ENCODE results near the gene TEX2.
"Not testable (repeated sequence)": the region's sequence is repeated elsewhere in the genome, so short reads cannot be mapped to it uniquely, and the experiment has no call there.

TEX2 gene

DNA sequence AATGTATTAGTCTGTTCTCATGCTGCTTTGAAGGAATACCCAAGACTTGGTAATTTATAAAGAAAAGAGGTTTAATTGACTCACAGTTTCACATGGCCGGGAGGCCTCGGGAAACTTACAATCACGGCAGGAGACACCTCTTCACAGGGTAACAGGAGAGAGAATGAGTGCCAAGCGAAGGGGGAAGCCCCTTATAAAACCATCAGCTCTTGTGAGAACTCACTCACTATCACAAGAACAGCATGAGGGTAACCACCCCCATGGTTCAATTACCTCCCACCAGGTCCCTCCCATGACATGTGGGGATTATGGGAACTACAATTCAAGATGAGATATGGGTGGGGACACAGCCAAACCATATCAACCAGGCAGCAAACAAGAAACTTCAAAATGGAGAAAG is 24.6 kb downstream of the TEX2 start:
- DNase-seq: not testable (repeated sequence)

DNA sequence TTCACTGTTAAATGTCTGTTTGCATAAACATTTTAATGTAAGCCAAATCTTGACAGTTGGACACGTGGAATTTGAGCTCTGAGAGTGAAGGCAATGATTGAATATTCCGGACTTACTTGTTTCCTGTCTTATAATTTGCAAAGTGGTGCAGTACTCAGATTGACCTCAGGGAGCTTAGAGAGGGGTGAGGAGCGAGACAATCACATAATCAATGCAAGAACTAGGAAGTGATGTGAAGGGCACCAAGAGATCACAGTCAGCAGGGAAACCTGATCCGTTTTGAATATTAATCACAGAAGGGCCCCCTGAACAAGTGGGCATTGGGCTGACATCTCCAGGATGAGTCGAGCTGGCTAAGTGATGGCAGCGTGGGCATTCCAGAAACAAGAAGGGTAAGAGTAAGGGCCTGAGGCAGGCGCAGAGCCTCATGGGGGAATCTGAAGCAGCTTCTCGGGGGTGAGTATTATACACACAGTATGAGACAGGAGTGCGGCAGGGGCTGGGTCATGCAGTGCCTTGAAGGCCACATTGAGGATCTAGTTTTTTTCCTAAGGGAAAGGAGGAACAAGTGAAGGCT is 26.1 kb downstream of the TEX2 start:
- peak; percentile 56 for DNase-seq

DNA sequence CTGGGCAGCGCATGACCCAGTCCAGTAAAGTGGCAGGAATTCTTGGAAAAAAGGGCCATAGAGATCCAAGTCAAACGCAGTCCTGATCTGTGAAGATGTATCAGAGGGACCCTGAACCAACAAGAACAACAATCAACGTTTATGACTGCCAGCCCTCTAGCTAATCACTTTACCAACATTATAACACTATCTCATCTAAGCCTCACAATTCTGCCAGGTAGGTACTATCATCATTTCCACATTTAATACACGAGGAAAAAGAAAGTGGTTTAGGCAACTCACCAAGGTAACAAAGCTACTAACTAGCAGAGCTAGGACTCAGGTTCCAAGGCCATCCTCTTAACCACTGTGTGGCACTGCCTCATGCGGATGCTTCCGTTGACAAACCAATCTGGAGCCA is 28.1 kb downstream of the TEX2 start:
- DNase-seq: no peak

GRCh38 chr17:64232466-64233262 is 30.4 kb downstream of the TEX2 start:
- DNase-seq: peak; percentile 16

GRCh38 chr17:64231567-64232141 is 31.4 kb downstream of the TEX2 start:
- peak; percentile 66 for DNase-seq

- no peak for DNase-seq
Measured at GRCh38 chr17:64230791-64231408, 32.2 kb downstream of the TEX2 start.

DNA sequence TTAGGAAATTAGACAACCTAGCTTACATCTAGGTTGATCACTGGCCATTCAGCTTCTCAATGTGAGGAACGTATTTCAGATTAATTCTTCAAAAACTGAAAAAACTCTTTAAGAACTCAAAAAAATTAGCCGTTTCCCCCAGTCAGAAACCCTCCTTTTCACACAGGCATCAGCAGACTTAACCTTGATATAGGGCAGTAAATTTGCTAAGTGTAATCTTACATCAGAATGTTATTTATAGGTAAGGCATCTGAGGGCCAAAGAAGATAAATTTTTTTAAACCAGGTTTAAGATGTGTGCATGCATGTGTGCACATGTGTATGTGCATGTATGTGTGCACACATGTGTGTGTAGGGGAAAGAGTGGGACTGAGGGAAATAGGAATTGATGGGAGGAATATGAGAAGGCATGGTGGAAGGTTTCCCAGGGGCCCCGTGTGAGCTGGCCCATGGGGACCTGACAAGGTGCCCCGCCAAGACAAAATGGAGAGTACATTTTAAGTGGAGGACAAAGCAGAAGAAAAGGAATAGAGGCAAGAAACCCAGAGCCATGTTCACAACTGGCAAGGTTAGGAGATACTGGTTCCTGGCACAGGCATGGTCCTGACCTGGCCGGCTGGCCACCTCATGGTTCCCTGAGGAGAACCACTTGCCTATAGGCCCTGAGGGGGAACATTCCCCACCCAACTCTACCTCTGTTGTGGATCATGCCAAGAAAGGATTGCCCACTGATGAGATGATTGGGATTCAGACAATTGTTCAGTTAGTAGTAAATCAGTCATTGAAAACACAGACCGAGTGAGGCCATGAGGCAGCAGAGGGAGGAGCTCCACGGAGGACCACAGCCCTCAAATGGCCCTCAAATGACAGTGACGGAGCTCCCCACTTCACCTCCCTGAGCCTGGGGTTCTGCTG is 33.0 kb downstream of the TEX2 start:
- DNase-seq: no peak

GRCh38 chr17:64226132-64226531 is 36.9 kb downstream of the TEX2 start:
- no peak for DNase-seq

DNA sequence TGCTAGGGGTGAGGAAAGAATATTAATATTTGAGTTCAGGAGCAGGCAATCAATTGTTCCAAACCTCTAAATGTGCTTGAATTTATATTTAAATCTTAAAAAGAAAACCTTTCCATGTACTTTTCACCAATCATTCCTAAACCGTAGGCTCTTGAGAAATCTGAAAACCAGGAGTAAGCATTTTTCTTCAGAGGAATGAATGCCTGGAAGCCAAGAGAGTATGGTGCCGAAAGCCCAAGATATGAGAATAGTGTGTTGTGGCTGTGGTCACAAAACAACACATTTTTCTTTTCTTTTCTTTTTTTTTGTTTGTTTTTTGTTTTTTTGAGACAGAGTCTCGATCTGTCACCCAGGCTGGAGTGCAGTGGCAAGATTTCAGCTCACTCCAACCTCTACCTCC is 37.6 kb downstream of the TEX2 start:
- no peak for DNase-seq

- peak; percentile 52 for DNase-seq
Measured at GRCh38 chr17:64223931-64224629, 39.0 kb downstream of the TEX2 start.

DNA sequence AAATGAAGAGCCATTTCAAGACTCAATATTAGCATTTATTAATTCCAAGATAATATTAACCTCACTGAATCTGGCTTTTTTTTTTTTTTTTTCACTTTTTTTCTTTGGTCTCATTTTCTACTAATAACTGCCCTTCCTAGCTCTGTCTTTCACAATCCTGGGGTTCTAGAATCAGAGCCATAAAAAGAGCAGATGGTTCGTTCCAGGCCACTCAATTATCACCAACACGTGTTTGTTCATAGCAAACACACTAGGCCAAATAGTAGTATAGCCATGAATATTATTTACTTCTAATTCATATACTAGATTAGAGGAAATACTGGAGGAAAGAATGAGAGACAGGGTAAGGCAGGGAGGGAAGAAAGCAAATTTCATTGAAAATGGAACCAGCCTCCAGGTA is 39.8 kb downstream of the TEX2 start:
- no peak for DNase-seq

DNA sequence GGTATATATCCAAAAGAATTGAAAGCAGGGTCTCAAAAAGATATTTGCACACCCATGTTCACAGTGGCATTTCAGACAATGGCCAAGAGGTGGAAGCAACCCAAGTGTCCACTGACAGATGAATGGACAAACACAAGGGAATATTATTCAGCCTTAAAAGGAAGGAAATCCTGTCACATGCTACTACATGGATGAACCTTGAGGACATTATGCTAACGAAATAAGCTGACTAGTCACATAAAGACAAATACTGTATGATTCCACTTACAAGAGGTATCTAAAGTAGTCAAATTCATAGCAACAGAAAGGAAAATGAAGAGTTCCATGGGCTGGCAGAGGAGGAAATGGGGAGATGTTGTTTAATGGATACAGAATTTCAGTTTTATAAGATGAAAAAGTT is 41.4 kb downstream of the TEX2 start:
- DNase-seq: no peak

GRCh38 chr17:64220604-64221003 is 42.5 kb downstream of the TEX2 start:
- not testable (repeated sequence) for DNase-seq

- peak; percentile 46 for DNase-seq
Measured at GRCh38 chr17:64219571-64219970, 43.5 kb downstream of the TEX2 start.

DNA sequence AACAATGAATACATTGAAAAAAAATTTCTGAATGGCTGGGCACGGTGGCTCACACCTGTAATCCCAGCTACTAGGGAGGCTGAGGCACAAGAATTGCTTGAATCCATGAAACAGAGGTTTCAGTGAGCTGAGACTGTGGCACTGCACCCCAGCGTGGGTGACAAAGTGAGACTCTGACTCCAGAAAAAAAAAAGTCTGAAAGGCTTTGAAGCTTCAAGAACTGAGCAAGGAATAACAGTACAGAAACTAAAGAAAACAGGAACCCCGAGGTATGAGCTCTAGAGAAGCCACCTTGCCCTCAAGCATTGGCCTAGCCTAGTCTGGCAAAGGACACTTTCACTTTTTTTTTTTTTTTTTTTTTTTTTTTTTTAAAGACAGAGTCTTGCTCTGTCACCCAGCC is 45.0 kb downstream of the TEX2 start:
- no peak for DNase-seq

- no peak for DNase-seq
Measured at GRCh38 chr17:64217249-64217691, 45.8 kb downstream of the TEX2 start.

DNA sequence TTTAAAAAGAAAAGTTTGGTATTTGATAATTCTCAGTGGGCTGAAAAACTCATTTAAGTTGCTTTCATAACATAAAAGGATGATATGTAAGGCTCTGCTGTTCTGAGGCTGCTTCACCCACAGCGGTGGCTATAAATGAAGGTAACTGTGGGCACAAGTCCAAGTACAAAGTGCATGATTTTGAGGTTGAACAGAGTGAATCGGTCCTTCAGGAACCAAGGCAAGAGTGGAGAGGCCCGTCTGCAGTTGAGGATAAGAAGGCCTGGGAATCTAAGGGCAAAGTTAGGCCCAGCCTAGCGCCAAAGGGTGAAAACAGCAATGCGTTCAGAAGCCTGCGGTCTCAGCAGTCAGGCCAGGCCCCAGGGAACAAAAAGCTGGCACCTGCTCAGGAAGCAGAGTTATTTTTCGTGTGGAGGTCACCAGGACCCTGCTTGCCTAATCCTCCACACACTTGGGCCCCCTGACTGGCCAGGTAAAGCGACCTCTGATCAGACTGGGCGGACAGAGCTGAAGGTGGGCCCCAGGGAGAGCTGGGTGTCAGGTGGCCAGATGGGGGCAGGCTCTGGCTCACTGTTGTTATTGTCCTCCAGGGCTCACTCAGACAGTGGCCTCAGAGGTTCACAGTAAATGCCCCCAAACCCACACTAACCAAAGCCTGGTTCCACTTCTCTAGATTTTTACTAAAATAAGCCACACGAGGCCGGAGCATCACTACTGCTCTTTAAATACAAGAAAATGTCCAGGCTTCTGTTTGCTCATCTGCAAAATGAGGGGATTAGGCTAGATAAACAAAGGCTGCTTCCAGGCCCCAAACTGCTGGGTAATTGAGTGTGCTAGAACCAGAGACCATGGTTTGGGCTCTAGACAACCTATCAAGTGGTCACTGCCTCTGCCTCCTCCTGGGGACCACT is 46.5 kb downstream of the TEX2 start:
- peak; percentile 58 for DNase-seq

DNA sequence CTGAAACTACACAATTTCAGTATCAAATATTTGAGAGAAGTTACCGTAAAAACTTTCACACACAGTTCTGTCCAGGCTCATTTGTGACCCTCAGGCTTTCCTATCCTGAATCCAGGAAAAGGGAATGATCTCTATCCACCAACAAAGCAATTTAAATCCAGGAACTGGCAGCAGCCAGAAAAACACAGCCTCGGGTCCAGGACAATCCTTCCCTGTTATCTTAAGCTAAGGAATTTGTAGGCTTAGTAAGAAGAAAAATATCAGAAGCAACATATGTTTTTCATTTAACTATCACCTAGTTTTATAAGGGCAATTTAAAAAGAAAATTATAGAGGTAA is 47.1 kb downstream of the TEX2 start:
- DNase-seq: no peak

DNA sequence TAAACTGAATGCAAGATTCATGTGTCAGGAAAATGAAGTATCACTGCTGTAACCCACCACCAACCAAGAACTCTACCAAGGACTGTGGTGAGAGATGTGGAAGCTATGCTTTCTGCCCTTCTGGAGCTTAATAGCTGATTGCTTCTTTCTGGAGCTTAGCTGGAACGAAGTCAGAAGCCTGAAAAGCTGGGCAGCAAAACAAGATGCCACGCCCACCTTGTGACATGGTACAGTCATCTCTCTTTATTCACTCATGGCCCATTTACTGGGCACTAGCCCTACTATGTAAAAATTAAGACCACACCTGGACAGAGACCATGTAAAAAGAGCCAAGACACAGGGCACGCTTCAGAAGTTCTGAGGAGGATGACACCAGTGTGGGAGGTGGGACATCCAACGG is 48.1 kb downstream of the TEX2 start:
- no peak for DNase-seq

DNA sequence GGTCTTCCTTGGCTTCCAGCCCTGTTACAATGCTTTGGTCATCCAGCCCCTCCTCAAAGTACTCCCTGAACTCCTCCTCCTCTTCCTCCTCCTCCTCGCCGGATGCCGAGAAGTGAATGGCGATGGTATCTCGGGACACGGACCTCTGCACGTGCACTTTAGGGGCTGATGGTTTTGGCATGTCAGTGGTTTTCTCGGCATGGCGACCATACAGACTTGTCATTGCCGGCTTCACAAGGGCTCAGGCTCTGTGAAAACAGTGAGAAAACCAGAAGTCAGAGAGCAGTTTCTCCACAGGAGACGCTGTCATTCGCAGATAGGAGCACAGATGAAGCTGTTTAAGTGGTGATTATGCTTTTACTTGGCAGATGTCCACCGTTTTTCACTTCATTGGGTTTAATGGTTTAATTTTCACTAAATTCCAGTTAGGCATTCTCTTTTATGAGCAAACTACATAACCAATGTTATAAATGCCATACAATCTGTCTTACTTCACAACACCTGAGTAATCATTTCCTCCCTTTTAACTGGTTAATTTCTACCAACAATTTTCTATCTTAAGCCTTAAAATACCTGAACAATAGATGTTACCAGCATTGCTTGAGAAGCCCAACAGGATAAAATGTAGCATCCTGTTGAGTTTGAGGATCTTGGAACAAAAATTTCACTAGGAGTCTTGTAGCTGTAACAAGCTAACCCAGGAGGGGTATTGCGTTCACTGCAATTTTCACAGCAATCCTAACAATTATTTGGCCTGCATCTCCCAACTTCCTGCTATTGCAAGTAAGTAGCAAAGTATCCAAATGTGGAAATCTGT is 48.9 kb downstream of the TEX2 start:
- DNase-seq: no peak

All from NCI-H82 (cell line).